GM12892 (cell line): ENCODE data around the gene BPIFB6.

ENCODE experiments used
- POLR2A ChIP-seq: IDR thresholded peaks from 2 replicates; pipeline ENCODE4 v1.6.1; 2011; ENCODE audit warnings: low read depth, low read length, control low read depth
- TAF1 ChIP-seq: IDR thresholded peaks from 2 replicates; pipeline ENCODE4 v1.6.1; 2011; ENCODE audit warnings: low read depth, mild to moderate bottlenecking, control low read depth, low read length, borderline replicate concordance

DNA sequence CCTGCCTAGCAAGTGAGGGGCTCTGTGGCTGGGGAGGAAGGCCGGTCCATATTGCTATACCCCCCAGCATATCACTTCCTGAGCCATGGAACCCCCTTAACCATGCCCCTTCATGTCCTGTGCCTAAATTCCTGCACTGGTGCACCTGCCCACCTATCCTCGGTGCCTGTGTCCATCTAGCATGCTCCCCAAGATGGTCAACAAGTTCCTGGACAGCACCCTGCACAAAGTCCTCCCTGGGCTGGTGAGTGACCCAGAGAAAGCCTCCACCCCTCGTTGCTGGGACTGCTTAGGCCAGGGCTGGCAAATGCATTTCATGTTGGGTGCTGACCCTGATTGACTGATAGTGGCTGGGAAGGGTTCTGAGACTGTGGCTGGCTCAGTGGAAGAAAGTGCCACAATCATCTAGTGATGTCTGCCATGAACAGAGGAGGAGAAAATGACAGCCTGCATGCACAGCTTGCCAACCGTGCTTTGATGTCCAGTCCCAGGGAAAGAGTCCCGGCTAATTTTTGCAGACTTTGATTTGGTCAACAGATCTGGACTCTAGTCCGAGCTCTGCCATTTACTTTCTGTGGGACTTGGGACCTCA lies 3.5 kb downstream of the BPIFB6 start:
- no peak for TF ChIP-seq POLR2A
- TF ChIP-seq TAF1 = no peak
